GM19438 (cell line): ENCODE data around the gene SLC26A1.
"Not testable (repeated sequence)": the region's sequence is repeated elsewhere in the genome, so short reads cannot be mapped to it uniquely, and the experiment has no call there.

Experiments
- ATAC-seq: cut with Tn5 transposase; IDR thresholded peaks from one replicate; pipeline ENCODE4 v1.9.1; 2021; ENCODE audit warnings: low read depth; ENCODE audit not compliant: unreplicated experiment

The SLC26A1 gene

GRCh38 chr4:945274-946102 is 47.7 kb downstream of the SLC26A1 start:
- ATAC-seq, result no peak

- not testable (repeated sequence) for ATAC-seq
These were observed 53.7 kb downstream of the SLC26A1 start for GRCh38 chr4:939508-939907.
